Activated gamma-delta T cell treated with Interleukin-2 at 50 U/mL for 16 hours (primary cell): Measurements from ENCODE around the gene OR6B3.
"Not testable (repeated sequence)": the region's sequence is repeated elsewhere in the genome, so short reads cannot be mapped to it uniquely, and the experiment has no call there.

Experiments used
- DNase-seq: peaks from one replicate; pipeline ENCODE4 v3.0.0-alpha.2; 2020

OR6B3 gene

GRCh38 chr2:240053173-240054155, at the start of gene OR6B3:
TSS of gene OR6B3 (minus strand) at chr2:240053521.
- DNase-seq: no peak

- DNase-seq: no peak
Observed at GRCh38 chr2:240098349-240098748, 45.0 kb upstream of the OR6B3 start.

GRCh38 chr2:240095556-240096523, 42.5 kb upstream of the OR6B3 start:
- DNase-seq: no peak

- no peak for DNase-seq
Observed at GRCh38 chr2:240089306-240089705, 36.0 kb upstream of the OR6B3 start.

GRCh38 chr2:240086563-240086962, 33.2 kb upstream of the OR6B3 start:
- DNase-seq: no peak

GRCh38 chr2:240078631-240079030, 25.3 kb upstream of the OR6B3 start:
- DNase-seq: no peak

- no peak for DNase-seq
Observed at GRCh38 chr2:240077442-240077841, 24.1 kb upstream of the OR6B3 start.

GRCh38 chr2:240074545-240074944, 21.2 kb upstream of the OR6B3 start:
- no peak for DNase-seq

GRCh38 chr2:240070907-240071306, 17.6 kb upstream of the OR6B3 start:
- no peak for DNase-seq

GRCh38 chr2:240069829-240070228, 16.5 kb upstream of the OR6B3 start:
- no peak for DNase-seq

- no peak for DNase-seq
Observed at GRCh38 chr2:240068193-240068592, 14.9 kb upstream of the OR6B3 start.

- no peak for DNase-seq
Observed at GRCh38 chr2:240066489-240066888, 13.2 kb upstream of the OR6B3 start.

- DNase-seq: no peak
Observed at GRCh38 chr2:240064898-240065297, 11.6 kb upstream of the OR6B3 start.

GRCh38 chr2:240060977-240061591, 7.8 kb upstream of the OR6B3 start:
- peak; percentile 38 for DNase-seq

- DNase-seq: no peak
Observed at GRCh38 chr2:240056678-240057077, 3.4 kb upstream of the OR6B3 start.

- DNase-seq: no peak
Observed at GRCh38 chr2:240055177-240055917, 2.0 kb upstream of the OR6B3 start.

- no peak for DNase-seq
Observed at GRCh38 chr2:240052524-240052923, 797 bp downstream of the OR6B3 start.

GRCh38 chr2:240051697-240052096, 1.6 kb downstream of the OR6B3 start:
- DNase-seq: no peak

- DNase-seq: no peak
Observed at GRCh38 chr2:240050278-240050677, 3.0 kb downstream of the OR6B3 start.

GRCh38 chr2:240048237-240048636, 5.1 kb downstream of the OR6B3 start:
- no peak for DNase-seq

- DNase-seq: no peak
Observed at GRCh38 chr2:240045098-240045497, 8.2 kb downstream of the OR6B3 start.

- DNase-seq: not testable (repeated sequence)
Observed at GRCh38 chr2:240044096-240044495, 9.2 kb downstream of the OR6B3 start.
